Liver (tissue), 9 donors: ENCODE data around the gene RABAC1. TPM values are rescaled to one million over a fixed set of nuclear protein-coding genes. Genes with fewer than 3 reads are reported as not detected.

Experiments
- DNase-seq: peaks from one replicate; pipeline ENCODE4 v3.0.0-alpha.2; 2017; ENCODE audit warnings: low spot score
- H3K27ac ChIP-seq, 2 donors: one replicate each; pipeline ENCODE4 v1.7.0; 2013; ENCODE audit warnings: inconsistent platforms in 2 of 2, low read length in 2 of 2, control low read depth in 1 of 2, low read depth in 1 of 2, mild to moderate bottlenecking in 1 of 2
- H3K27me3 ChIP-seq, 4 donors: one replicate each; pipeline versions ENCODE4 v1.6.1 to v1.7.0; 2013; ENCODE audit warnings: low read length in 3 of 4, inconsistent platforms in 1 of 4, mild to moderate bottlenecking in 1 of 4, moderate library complexity in 1 of 4; ENCODE audit not compliant: control insufficient read depth in 4 of 4, insufficient read depth in 4 of 4
- H3K36me3 ChIP-seq, 4 donors: one replicate each; pipeline versions ENCODE4 v1.6.1 to v1.7.0; 2013; ENCODE audit warnings: low read length in 3 of 4, mild to moderate bottlenecking in 3 of 4, low read depth in 1 of 4, moderate library complexity in 1 of 4; ENCODE audit not compliant: control insufficient read depth in 4 of 4, insufficient read depth in 3 of 4
- H3K4me1 ChIP-seq, 4 donors: one replicate each; pipeline versions ENCODE4 v1.6.1 to v1.7.0; 2013; ENCODE audit warnings: low read length in 3 of 4, mild to moderate bottlenecking in 3 of 4, moderate library complexity in 1 of 4; ENCODE audit not compliant: control insufficient read depth in 4 of 4, insufficient read depth in 4 of 4
- H3K4me3 ChIP-seq, 3 donors: one replicate each; pipeline versions ENCODE4 v1.6.1 to v1.7.0; 2013; ENCODE audit warnings: low read length in 3 of 3, control low read depth in 1 of 3, low read depth in 1 of 3, mild to moderate bottlenecking in 1 of 3
- H3K9ac ChIP-seq, 2 donors: one replicate each; pipeline ENCODE4 v1.7.0; 2013; ENCODE audit warnings: low read length in 2 of 2, mild to moderate bottlenecking in 2 of 2, moderate library complexity in 2 of 2, control low read depth in 1 of 2, low read depth in 1 of 2
- H3K9me3 ChIP-seq, 4 donors: one replicate each; pipeline versions ENCODE4 v1.6.1 to v1.7.0; 2013; ENCODE audit warnings: low read length in 3 of 4; ENCODE audit not compliant: control insufficient read depth in 4 of 4
- EGR1 ChIP-seq, 2 donors: IDR thresholded peaks; 2 replicates each; pipeline ENCODE4 v1.6.1; 2016 to 2018; ENCODE audit warnings: antibody characterized with exemption in 2 of 2, low read depth in 2 of 2
- FOXA1 ChIP-seq: IDR thresholded peaks from 2 replicates; pipeline ENCODE4 v1.6.1; 2016; ENCODE audit warnings: antibody characterized with exemption
- FOXA2 ChIP-seq: IDR thresholded peaks from 2 replicates; pipeline ENCODE4 v1.6.1; 2016; ENCODE audit warnings: antibody characterized with exemption
- GABPA ChIP-seq, 2 donors: IDR thresholded peaks in 1 of 2; conservative IDR thresholded peaks in 1 of 2; 2 replicates each; pipeline ENCODE4 v1.6.1; 2016; ENCODE audit warnings: antibody characterized with exemption in 2 of 2, mild to moderate bottlenecking in 1 of 2, moderate library complexity in 1 of 2
- HNF4A ChIP-seq, 2 donors: conservative IDR thresholded peaks; 2 replicates each; pipeline ENCODE4 v1.6.1; 2016; ENCODE audit warnings: antibody characterized with exemption in 2 of 2, mild to moderate bottlenecking in 2 of 2
- HNF4G ChIP-seq: IDR thresholded peaks from 2 replicates; pipeline ENCODE4 v1.6.1; 2016; ENCODE audit warnings: antibody characterized with exemption
- JUND ChIP-seq, 2 donors: IDR thresholded peaks; 2 replicates each; pipeline ENCODE4 v1.6.1; 2016; ENCODE audit warnings: antibody characterized with exemption in 2 of 2
- MAX ChIP-seq: IDR thresholded peaks from 2 replicates; pipeline ENCODE4 v1.6.1; 2016; ENCODE audit warnings: antibody characterized with exemption
- NR2F2 ChIP-seq: IDR thresholded peaks from 2 replicates; pipeline ENCODE4 v1.6.1; 2016; ENCODE audit warnings: antibody characterized with exemption
- RAD21 ChIP-seq, 2 donors: IDR thresholded peaks; 2 replicates each; pipeline ENCODE4 v1.6.1; 2016; ENCODE audit warnings: antibody characterized with exemption in 2 of 2, mild to moderate bottlenecking in 2 of 2
- RXRA ChIP-seq, 2 donors: IDR thresholded peaks; 2 replicates each; pipeline ENCODE4 v1.6.1; 2017 to 2018; ENCODE audit warnings: antibody characterized with exemption in 2 of 2, mild to moderate bottlenecking in 1 of 2
- SP1 ChIP-seq: IDR thresholded peaks from 2 replicates; pipeline ENCODE4 v1.6.1; 2018; ENCODE audit warnings: antibody characterized with exemption, mild to moderate bottlenecking
- TAF1 ChIP-seq: conservative IDR thresholded peaks from 2 replicates; pipeline ENCODE4 v1.6.1; 2016; ENCODE audit warnings: antibody characterized with exemption, mild to moderate bottlenecking
- YY1 ChIP-seq: IDR thresholded peaks from 2 replicates; pipeline ENCODE4 v1.6.1; 2016; ENCODE audit warnings: antibody characterized with exemption, mild to moderate bottlenecking
- whole genome bisulfite sequencing: extraction: QIAGEN DNeasy Blood & Tissue Kit; methylation state at CpG from one replicate; pipeline ENCODE4 v1.1.7; 2013; 5-methylcytosine and 5-hydroxymethylcytosine counted together
- polyA plus RNA-seq, 2 donors: library from polyadenylated mRNA; stranded (reverse) in 1 of 2; unstranded in 1 of 2; fragments of 200-250 nt in 1 of 2; fragments of >200 nt in 1 of 2; fragmentation: Nextera tagmentation in 1 of 2; extraction: Ambion mirVana in 1 of 2; gene quantifications; one replicate each; pipeline versions ENCODE4 v1.2.1 to v1.2.3, GENCODE V29; 2013 to 2015
- total RNA-seq, 2 donors: library from RNA; depleted of rRNA; stranded (reverse); fragments of >200 nt; gene quantifications; one replicate each; pipeline ENCODE4 v1.2.3, GENCODE V29; 2014
- TF ChIP-seq, protein P1 (sequence below): IDR thresholded peaks from 2 replicates; pipeline ENCODE4 v1.6.1; 2016; ENCODE audit warnings: antibody characterized with exemption, mild to moderate bottlenecking
- TF ChIP-seq, protein P2 (sequence below): fragments of 150-350 bp; IDR thresholded peaks from 2 replicates; pipeline ENCODE4 v1.5.1; 2017; ENCODE audit warnings: improper control_type of control experiment, low read depth, low read length; ENCODE audit not compliant: missing input control
- TF ChIP-seq, protein P3 (sequence below): IDR thresholded peaks from 2 replicates; pipeline ENCODE4 v1.6.1; 2016; ENCODE audit warnings: antibody characterized with exemption
- TF ChIP-seq, protein P4 (sequence below): IDR thresholded peaks from 2 replicates; pipeline ENCODE4 v1.6.1; 2016; ENCODE audit warnings: antibody characterized with exemption
- donor health status: healthy.
- donor health status: healthy.
- donor health status: healthy.
- donor health status: healthy.
- donor health status: healthy.

Gene RABAC1
- total and polyA plus RNA-seq, 4 donors = 43.2 to 161 (median 99.3) TPM

DNA sequence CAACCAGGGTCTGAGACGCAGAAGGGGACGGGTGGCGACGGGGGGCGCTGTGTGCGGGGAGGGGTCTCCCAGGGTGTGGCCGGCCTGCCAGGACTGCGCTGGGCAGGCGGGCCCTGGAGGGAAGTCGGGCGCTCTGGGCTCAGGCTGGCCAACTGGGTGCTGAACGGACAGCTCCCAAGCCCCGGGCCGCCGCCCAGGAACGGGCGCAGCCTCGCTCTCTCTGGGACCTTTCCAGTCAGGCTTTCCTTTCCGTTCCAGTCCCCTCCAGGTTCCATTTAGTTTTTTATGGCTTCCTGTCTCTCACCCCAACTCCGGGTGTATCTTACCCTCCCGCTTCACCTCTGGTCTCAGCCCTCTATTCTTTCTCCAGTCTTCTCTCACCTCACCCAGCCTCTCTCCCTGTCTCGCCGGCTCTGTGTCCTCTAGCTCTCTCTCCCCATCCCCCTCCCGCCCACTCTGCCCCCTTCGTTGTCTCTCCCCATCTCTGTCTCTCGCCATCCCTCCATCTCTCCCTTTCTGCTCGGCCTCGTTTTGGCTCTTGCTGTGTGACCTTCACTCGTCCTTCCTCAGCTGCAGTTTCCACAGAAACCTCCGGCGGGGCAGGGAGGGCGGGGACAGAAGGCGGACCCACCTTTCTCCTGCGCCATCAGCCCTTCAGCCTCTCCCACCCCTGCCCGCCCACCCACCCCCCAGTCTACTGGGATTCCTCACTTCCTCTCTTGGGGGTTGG, 38.2 kb upstream of the RABAC1 start:
- Histone ChIP-seq H3K27me3 (peaks cover 8 to 26% (median 12%) of the 10 kb centered on the region in 4 donors), H3K36me3 (no peaks in the 10 kb centered on the region), H3K4me3 (no peak overlapping the region), H3K27ac (no peak overlapping the region), H3K9ac (no peak overlapping the region), H3K9me3 (no peaks in the 10 kb centered on the region), H3K4me1 (peaks cover 0 to 6% (median 3%) of the 10 kb centered on the region in 4 donors)
- no peak for TF ChIP-seq HNF4A (conservative IDR thresholded peaks at IDR 0.05)
- TF ChIP-seq, protein P1, sequence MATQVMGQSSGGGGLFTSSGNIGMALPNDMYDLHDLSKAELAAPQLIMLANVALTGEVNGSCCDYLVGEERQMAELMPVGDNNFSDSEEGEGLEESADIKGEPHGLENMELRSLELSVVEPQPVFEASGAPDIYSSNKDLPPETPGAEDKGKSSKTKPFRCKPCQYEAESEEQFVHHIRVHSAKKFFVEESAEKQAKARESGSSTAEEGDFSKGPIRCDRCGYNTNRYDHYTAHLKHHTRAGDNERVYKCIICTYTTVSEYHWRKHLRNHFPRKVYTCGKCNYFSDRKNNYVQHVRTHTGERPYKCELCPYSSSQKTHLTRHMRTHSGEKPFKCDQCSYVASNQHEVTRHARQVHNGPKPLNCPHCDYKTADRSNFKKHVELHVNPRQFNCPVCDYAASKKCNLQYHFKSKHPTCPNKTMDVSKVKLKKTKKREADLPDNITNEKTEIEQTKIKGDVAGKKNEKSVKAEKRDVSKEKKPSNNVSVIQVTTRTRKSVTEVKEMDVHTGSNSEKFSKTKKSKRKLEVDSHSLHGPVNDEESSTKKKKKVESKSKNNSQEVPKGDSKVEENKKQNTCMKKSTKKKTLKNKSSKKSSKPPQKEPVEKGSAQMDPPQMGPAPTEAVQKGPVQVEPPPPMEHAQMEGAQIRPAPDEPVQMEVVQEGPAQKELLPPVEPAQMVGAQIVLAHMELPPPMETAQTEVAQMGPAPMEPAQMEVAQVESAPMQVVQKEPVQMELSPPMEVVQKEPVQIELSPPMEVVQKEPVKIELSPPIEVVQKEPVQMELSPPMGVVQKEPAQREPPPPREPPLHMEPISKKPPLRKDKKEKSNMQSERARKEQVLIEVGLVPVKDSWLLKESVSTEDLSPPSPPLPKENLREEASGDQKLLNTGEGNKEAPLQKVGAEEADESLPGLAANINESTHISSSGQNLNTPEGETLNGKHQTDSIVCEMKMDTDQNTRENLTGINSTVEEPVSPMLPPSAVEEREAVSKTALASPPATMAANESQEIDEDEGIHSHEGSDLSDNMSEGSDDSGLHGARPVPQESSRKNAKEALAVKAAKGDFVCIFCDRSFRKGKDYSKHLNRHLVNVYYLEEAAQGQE = peak; percentile 98
- TF ChIP-seq HNF4G = no peak
- peak; percentile 46 for DNase-seq
- WGBS = 3% methylated on average over 35 of the region's 35 CpGs

DNA sequence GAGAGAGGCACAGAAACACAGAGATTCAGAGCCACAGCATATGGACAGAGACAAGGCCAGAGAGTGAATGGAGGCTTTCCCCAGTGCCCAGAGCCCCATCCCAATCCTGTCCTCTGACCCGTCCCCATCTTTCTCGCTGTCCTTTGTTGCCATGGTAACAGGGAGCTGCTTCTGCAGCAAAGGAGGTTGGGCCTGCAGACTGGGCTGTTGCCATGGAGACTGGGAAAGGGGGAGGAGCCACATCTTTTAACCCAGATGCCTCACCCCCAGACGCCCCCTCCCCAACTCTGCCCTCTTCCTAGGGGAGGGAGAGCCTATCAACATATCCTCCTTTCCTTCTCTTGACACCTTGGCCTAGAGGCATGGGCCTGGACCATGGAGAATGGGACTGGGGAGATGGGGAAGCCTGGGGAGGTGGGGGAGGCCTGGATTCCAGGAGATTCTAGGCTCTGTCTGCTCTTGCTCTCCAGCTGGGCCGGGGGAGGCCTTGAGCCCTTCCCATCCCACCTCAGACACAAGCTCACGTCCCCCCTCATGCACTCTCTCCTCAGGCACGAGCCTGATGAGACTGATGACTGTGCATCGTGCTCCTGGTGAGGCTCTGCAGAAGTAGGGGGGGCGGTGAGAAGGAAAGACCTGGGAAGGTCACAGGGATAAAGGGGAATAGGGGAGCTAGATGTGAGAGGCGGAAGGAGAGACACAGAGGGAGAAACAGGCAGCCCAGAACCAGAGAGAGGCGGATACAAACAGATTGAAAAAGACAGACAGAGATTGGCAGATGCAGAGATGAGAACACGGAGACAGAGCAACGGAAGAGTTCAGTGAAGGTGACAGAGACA, 37.1 kb upstream of the RABAC1 start:
- Histone ChIP-seq H3K9ac (no peak overlapping the region), H3K27ac (no peak overlapping the region), H3K4me1 (peaks cover 0 to 6% (median 3%) of the 10 kb centered on the region in 4 donors), H3K9me3 (no peaks in the 10 kb centered on the region), H3K27me3 (peaks cover 7 to 23% (median 11%) of the 10 kb centered on the region in 4 donors), H3K36me3 (no peaks in the 10 kb centered on the region), H3K4me3 (no peak overlapping the region)
- TF ChIP-seq HNF4G (no peak), TAF1 (no peak), MAX (no peak), EGR1 (IDR thresholded peaks at IDR 0.05; ENCODE audit: low read depth in 2 of 2) (no peak), YY1 (no peak), HNF4A (conservative IDR thresholded peaks at IDR 0.05) (no peak), JUND (IDR thresholded peaks at IDR 0.05) (no peak), NR2F2 (no peak), FOXA2 (no peak), RXRA (IDR thresholded peaks at IDR 0.05) (no peak), FOXA1 (no peak), SP1 (no peak), GABPA (IDR thresholded peaks at IDR 0.05 in 1 of 2, conservative IDR thresholded peaks at IDR 0.05 in 1 of 2) (no peak), RAD21 (IDR thresholded peaks at IDR 0.05) (no peak)
- TF ChIP-seq, protein P2, sequence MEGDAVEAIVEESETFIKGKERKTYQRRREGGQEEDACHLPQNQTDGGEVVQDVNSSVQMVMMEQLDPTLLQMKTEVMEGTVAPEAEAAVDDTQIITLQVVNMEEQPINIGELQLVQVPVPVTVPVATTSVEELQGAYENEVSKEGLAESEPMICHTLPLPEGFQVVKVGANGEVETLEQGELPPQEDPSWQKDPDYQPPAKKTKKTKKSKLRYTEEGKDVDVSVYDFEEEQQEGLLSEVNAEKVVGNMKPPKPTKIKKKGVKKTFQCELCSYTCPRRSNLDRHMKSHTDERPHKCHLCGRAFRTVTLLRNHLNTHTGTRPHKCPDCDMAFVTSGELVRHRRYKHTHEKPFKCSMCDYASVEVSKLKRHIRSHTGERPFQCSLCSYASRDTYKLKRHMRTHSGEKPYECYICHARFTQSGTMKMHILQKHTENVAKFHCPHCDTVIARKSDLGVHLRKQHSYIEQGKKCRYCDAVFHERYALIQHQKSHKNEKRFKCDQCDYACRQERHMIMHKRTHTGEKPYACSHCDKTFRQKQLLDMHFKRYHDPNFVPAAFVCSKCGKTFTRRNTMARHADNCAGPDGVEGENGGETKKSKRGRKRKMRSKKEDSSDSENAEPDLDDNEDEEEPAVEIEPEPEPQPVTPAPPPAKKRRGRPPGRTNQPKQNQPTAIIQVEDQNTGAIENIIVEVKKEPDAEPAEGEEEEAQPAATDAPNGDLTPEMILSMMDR = no peak
- TF ChIP-seq, protein P3, sequence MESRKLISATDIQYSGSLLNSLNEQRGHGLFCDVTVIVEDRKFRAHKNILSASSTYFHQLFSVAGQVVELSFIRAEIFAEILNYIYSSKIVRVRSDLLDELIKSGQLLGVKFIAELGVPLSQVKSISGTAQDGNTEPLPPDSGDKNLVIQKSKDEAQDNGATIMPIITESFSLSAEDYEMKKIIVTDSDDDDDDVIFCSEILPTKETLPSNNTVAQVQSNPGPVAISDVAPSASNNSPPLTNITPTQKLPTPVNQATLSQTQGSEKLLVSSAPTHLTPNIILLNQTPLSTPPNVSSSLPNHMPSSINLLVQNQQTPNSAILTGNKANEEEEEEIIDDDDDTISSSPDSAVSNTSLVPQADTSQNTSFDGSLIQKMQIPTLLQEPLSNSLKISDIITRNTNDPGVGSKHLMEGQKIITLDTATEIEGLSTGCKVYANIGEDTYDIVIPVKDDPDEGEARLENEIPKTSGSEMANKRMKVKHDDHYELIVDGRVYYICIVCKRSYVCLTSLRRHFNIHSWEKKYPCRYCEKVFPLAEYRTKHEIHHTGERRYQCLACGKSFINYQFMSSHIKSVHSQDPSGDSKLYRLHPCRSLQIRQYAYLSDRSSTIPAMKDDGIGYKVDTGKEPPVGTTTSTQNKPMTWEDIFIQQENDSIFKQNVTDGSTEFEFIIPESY = no peak
- TF ChIP-seq, protein P1 = no peak
- TF ChIP-seq, protein P4, sequence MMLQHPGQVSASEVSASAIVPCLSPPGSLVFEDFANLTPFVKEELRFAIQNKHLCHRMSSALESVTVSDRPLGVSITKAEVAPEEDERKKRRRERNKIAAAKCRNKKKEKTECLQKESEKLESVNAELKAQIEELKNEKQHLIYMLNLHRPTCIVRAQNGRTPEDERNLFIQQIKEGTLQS = no peak
- no peak for DNase-seq
- WGBS = 35% methylated on average over 12 of the region's 12 CpGs
